ENCODE measurements around the gene MAFF. TPM values are rescaled to one million over a fixed set of nuclear protein-coding genes. Genes with fewer than 3 reads are reported as not detected.

MAFF gene
- total and polyA plus RNA-seq, 8 donors, result 0.58 to 130 (median 47.3) TPM

- peak overlapping the region in 1 of 5 donors; percentile 79 for H3K27ac ChIP-seq
- H3K36me3 ChIP-seq, result peaks cover 31 to 47% (median 46%) of the 10 kb centered on the region in 4 donors
- TF ChIP-seq POLR2A (IDR thresholded peaks at IDR 0.05) (no peak), EP300 (IDR thresholded peaks at IDR 0.05) (no peak), POLR2AphosphoS5 (IDR thresholded peaks at IDR 0.05) (no peak)
- TF ChIP-seq, protein P1, sequence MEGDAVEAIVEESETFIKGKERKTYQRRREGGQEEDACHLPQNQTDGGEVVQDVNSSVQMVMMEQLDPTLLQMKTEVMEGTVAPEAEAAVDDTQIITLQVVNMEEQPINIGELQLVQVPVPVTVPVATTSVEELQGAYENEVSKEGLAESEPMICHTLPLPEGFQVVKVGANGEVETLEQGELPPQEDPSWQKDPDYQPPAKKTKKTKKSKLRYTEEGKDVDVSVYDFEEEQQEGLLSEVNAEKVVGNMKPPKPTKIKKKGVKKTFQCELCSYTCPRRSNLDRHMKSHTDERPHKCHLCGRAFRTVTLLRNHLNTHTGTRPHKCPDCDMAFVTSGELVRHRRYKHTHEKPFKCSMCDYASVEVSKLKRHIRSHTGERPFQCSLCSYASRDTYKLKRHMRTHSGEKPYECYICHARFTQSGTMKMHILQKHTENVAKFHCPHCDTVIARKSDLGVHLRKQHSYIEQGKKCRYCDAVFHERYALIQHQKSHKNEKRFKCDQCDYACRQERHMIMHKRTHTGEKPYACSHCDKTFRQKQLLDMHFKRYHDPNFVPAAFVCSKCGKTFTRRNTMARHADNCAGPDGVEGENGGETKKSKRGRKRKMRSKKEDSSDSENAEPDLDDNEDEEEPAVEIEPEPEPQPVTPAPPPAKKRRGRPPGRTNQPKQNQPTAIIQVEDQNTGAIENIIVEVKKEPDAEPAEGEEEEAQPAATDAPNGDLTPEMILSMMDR (IDR thresholded peaks at IDR 0.05), result no peak
- H3K4me1 ChIP-seq, result peaks cover 10 to 62% (median 48%) of the 10 kb centered on the region in 4 donors
- H3K9me3 ChIP-seq, result no peaks in the 10 kb centered on the region
- H3K4me3 ChIP-seq, result no peak overlapping the region
- intact Hi-C loops (cut with DNase I; ENCODE audit: low total_unique reads), result no loop called here
- WGBS, 5 donors, result 97 to 98% (median 97%) methylated on average over 6 of the region's 6 CpGs
- no peaks in the 10 kb centered on the region for H3K27me3 ChIP-seq
- DNase-seq, result no peak
Measured at GRCh38 chr22:38248280-38248679, 46.5 kb downstream of the MAFF start.

- Histone ChIP-seq H3K9me3 (no peaks in the 10 kb centered on the region), H3K27me3 (no peaks in the 10 kb centered on the region), H3K4me1 (peaks cover 5 to 54% (median 39%) of the 10 kb centered on the region in 4 donors), H3K27ac (peak overlapping the region in 1 of 5 donors; percentile 79), H3K4me3 (no peak overlapping the region), H3K36me3 (peaks cover 26 to 37% (median 35%) of the 10 kb centered on the region in 4 donors)
- no peak for DNase-seq
- 88 to 100% (median 89%) methylated on average over 3 of the region's 3 CpGs for WGBS, 5 donors
- intact Hi-C loops (cut with DNase I; ENCODE audit: low total_unique reads), result no loop called here
- TF ChIP-seq, protein P1 (IDR thresholded peaks at IDR 0.05), result no peak
- TF ChIP-seq POLR2A (IDR thresholded peaks at IDR 0.05) (no peak), EP300 (IDR thresholded peaks at IDR 0.05) (no peak), POLR2AphosphoS5 (IDR thresholded peaks at IDR 0.05) (no peak)
Measured at GRCh38 chr22:38249301-38249700, 47.5 kb downstream of the MAFF start.

GRCh38 chr22:38249803-38250642 is 48.2 kb downstream of the MAFF start:
- no peak for DNase-seq
- WGBS, 5 donors, result 91 to 96% (median 94%) methylated on average over 25 of the region's 25 CpGs
- Histone ChIP-seq H3K4me1 (peaks cover 5 to 56% (median 39%) of the 10 kb centered on the region in 4 donors), H3K27ac (peak overlapping the region in 1 of 5 donors; percentile 36), H3K27me3 (no peaks in the 10 kb centered on the region), H3K4me3 (no peak overlapping the region), H3K36me3 (peaks cover 19 to 30% (median 28%) of the 10 kb centered on the region in 4 donors), H3K9me3 (no peaks in the 10 kb centered on the region)
- TF ChIP-seq, protein P1 (IDR thresholded peaks at IDR 0.05), result no peak
- no peak for TF ChIP-seq EP300 (IDR thresholded peaks at IDR 0.05)
- no peak for TF ChIP-seq POLR2A (IDR thresholded peaks at IDR 0.05)
- no peak for TF ChIP-seq POLR2AphosphoS5 (IDR thresholded peaks at IDR 0.05)
- intact Hi-C loops (cut with DNase I; ENCODE audit: low total_unique reads), result no loop called here

GRCh38 chr22:38250643-38251340 is 49.0 kb downstream of the MAFF start:
- Histone ChIP-seq H3K9me3 (no peaks in the 10 kb centered on the region), H3K27ac (peak overlapping the region in 1 of 5 donors; percentile 36), H3K4me1 (peaks cover 5 to 58% (median 40%) of the 10 kb centered on the region in 4 donors), H3K4me3 (no peak overlapping the region), H3K27me3 (no peaks in the 10 kb centered on the region), H3K36me3 (peaks cover 11 to 22% (median 21%) of the 10 kb centered on the region in 4 donors)
- intact Hi-C loops (cut with DNase I; ENCODE audit: low total_unique reads), result no loop called here
- WGBS, 5 donors, result 76 to 85% (median 81%) methylated on average over 10 to 13 of the region's 13 CpGs
- DNase-seq, result no peak
- TF ChIP-seq POLR2AphosphoS5 (IDR thresholded peaks at IDR 0.05), result no peak
- TF ChIP-seq, protein P1 (IDR thresholded peaks at IDR 0.05), result no peak
- no peak for TF ChIP-seq EP300 (IDR thresholded peaks at IDR 0.05)
- TF ChIP-seq POLR2A (IDR thresholded peaks at IDR 0.05), result no peak

Data from stomach (tissue), 9 donors.